Endodermal cell (in vitro differentiated cells): Measurements from ENCODE around the gene MAGEB17. TPM values are rescaled to one million over a fixed set of nuclear protein-coding genes. Genes with fewer than 3 reads are reported as not detected.

ENCODE experiments used
- DNase-seq: peaks from one replicate; pipeline ENCODE4 v3.0.0-alpha.2; 2017
- H3K27ac ChIP-seq: 2 replicates; pipeline ENCODE4 v1.5.1; 2013; ENCODE audit warnings: mild to moderate bottlenecking, low read depth, low read length, moderate library complexity
- H3K27me3 ChIP-seq: 2 replicates; pipeline ENCODE4 v1.6.1; 2013; ENCODE audit warnings: mild to moderate bottlenecking, low read length, moderate library complexity; ENCODE audit not compliant: insufficient read depth, control insufficient read depth, poor library complexity, severe bottlenecking
- H3K36me3 ChIP-seq: 2 replicates; pipeline ENCODE4 v1.7.0; 2013; ENCODE audit warnings: mild to moderate bottlenecking, low read length, moderate library complexity; ENCODE audit not compliant: control insufficient read depth, insufficient read depth
- H3K4me1 ChIP-seq: one replicate; pipeline ENCODE4 v1.7.0; 2013; ENCODE audit warnings: low read length; ENCODE audit not compliant: control insufficient read depth, insufficient read depth
- H3K4me3 ChIP-seq: 2 replicates; pipeline ENCODE4 v1.5.1; 2013; ENCODE audit warnings: mild to moderate bottlenecking, low read length, moderate library complexity
- H3K9ac ChIP-seq: 2 replicates; pipeline ENCODE4 v1.6.1; 2013; ENCODE audit warnings: mild to moderate bottlenecking, low read length, moderate library complexity; ENCODE audit not compliant: poor library complexity, severe bottlenecking; ENCODE audit errors: extremely low read depth
- H3K9me3 ChIP-seq: 2 replicates; pipeline ENCODE4 v1.6.1; 2013; ENCODE audit warnings: mild to moderate bottlenecking, low read length, moderate library complexity; ENCODE audit not compliant: control insufficient read depth
- H3K27ac Mint-ChIP-seq: 2 replicates; pipeline ENCODE4 v1.8.0; 2020; ENCODE audit warnings: mixed read lengths
- H3K27me3 Mint-ChIP-seq: 2 replicates; pipeline ENCODE4 v1.8.0; 2021; ENCODE audit warnings: mild to moderate bottlenecking, mixed read lengths; ENCODE audit not compliant: insufficient read depth
- H3K36me3 Mint-ChIP-seq: 2 replicates; pipeline ENCODE4 v1.8.0; 2020; ENCODE audit warnings: low read depth, mixed read lengths
- H3K4me1 Mint-ChIP-seq: 2 replicates; pipeline ENCODE4 v1.8.0; 2020; ENCODE audit warnings: mixed read lengths
- H3K4me3 Mint-ChIP-seq: 2 replicates; pipeline ENCODE4 v1.8.0; 2020; ENCODE audit warnings: mild to moderate bottlenecking, moderate library complexity, mixed read lengths
- H3K9me3 Mint-ChIP-seq: 2 replicates; pipeline ENCODE4 v1.8.0; 2020; ENCODE audit warnings: mild to moderate bottlenecking, mixed read lengths
- WGBS, 2 experiments: methylation state at CpG; one replicate each; pipeline versions ENCODE4 v1.1.5 to v1.1.7; 2013; ENCODE audit warnings: missing lambda C conversion rate in 2 of 2, mixed read lengths in 1 of 2; ENCODE audit not compliant: insufficient coverage in 1 of 2, insufficient read length in 1 of 2; 5-methylcytosine and 5-hydroxymethylcytosine counted together
- total RNA-seq, 2 donors: library from RNA; stranded (reverse); fragmentation: NEBNext Ultra II Directional in 1 of 2; extraction: Animal tissue kit (Norgen Biotek cat#: 25700) in 1 of 2; gene quantifications; 2 replicates in 1 of 2; 3 replicates in 1 of 2; pipeline ENCODE4 v1.2.1, GENCODE V29; 2021
- TF ChIP-seq, protein P1 (sequence below): fragments of 200-600 bp; sonication (generic); conservative IDR thresholded peaks from 2 replicates; pipeline ENCODE4 v1.5.0; 2021; ENCODE audit warnings: antibody characterized with exemption, mild to moderate bottlenecking

The MAGEB17 gene
- total RNA-seq, 2 donors from 2014 or later = 0.33 to 0.44 TPM

DNA sequence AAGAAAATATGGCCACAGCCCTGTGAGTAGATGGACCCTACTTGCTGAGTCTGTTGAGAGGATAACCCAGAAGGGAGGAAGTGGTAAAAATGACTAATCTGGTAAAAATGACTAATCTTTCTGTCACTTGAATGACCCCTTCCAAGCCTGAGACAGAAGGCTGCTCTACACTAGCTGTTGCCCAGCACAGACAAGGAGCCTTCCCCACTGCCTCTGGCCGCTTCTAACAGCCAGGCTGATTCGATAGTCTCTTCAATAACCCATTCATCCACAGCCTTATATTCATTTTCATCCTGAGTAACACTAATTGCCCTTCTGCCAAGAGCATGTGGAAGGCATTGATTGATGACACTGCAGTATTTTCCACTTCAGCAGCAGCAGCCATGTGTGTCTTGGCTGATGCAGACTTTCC lies 18.4 kb downstream of the MAGEB17 start:
- H3K9me3 ChIP-seq = no peaks in the 10 kb centered on the region
- H3K4me1 Mint-ChIP-seq = peaks cover 61% of the 10 kb centered on the region
- H3K4me3 Mint-ChIP-seq = peak overlapping the region; percentile 91
- H3K27ac ChIP-seq = no peak overlapping the region
- H3K9me3 Mint-ChIP-seq = no peaks in the 10 kb centered on the region
- H3K36me3 ChIP-seq = no peaks in the 10 kb centered on the region
- H3K27me3 ChIP-seq = no peaks in the 10 kb centered on the region
- TF ChIP-seq, protein P1, sequence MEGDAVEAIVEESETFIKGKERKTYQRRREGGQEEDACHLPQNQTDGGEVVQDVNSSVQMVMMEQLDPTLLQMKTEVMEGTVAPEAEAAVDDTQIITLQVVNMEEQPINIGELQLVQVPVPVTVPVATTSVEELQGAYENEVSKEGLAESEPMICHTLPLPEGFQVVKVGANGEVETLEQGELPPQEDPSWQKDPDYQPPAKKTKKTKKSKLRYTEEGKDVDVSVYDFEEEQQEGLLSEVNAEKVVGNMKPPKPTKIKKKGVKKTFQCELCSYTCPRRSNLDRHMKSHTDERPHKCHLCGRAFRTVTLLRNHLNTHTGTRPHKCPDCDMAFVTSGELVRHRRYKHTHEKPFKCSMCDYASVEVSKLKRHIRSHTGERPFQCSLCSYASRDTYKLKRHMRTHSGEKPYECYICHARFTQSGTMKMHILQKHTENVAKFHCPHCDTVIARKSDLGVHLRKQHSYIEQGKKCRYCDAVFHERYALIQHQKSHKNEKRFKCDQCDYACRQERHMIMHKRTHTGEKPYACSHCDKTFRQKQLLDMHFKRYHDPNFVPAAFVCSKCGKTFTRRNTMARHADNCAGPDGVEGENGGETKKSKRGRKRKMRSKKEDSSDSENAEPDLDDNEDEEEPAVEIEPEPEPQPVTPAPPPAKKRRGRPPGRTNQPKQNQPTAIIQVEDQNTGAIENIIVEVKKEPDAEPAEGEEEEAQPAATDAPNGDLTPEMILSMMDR = no peak
- H3K36me3 Mint-ChIP-seq = peaks cover 28% of the 10 kb centered on the region
- 66% methylated on average over 2 of the region's 2 CpGs; no CpG with 5 or more reads in 1 of the 2 experiments for WGBS, 2 experiments
- peak overlapping the region; percentile 100 for H3K27ac Mint-ChIP-seq
- no peak overlapping the region for H3K4me3 ChIP-seq
- H3K27me3 Mint-ChIP-seq = no peaks in the 10 kb centered on the region
- H3K9ac ChIP-seq = no peak overlapping the region
- DNase-seq = peak; percentile 65
- H3K4me1 ChIP-seq = peaks cover 3% of the 10 kb centered on the region

DNA sequence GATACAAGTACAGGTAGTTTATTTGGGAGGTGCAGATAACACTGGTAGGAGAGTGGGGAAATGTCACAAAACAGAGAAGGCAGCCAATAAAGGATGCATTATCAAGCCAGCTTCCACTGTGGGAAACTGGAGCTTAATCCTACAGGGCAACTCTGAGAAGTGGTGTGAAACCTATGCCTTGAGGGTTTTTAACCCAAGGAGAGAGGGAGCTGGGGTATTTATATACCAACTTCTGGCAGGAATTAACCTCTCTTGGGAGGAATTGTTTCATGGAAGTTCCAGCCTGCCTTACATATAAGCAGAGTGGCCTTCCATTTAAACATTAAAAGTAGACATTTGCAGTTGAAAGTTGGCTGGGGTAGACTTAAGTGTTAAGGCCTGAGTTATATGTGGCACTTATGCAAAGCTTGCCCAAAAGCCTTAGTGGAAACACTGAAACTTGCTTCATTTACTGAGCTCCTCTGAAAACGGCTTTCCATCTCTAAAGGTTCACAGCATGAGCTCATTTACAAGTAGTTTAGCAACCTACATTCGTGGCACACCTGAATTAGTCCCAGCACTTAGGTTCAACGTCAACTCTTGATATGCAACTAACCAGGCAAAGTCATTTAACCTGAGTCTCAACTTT lies 19.2 kb downstream of the MAGEB17 start:
- peak; percentile 80 for DNase-seq
- peaks cover 3% of the 10 kb centered on the region for H3K4me1 ChIP-seq
- no peaks in the 10 kb centered on the region for H3K9me3 Mint-ChIP-seq
- 20 to 35% methylated on average over 3 of the region's 3 CpGs for WGBS, 2 experiments
- H3K4me1 Mint-ChIP-seq = peaks cover 59% of the 10 kb centered on the region
- no peaks in the 10 kb centered on the region for H3K27me3 ChIP-seq
- H3K27ac ChIP-seq = no peak overlapping the region
- no peak overlapping the region for H3K4me3 Mint-ChIP-seq
- no peaks in the 10 kb centered on the region for H3K36me3 ChIP-seq
- no peaks in the 10 kb centered on the region for H3K9me3 ChIP-seq
- TF ChIP-seq, protein P1 = no peak
- peak overlapping the region; percentile 100 for H3K27ac Mint-ChIP-seq
- H3K4me3 ChIP-seq = no peak overlapping the region
- peaks cover 20% of the 10 kb centered on the region for H3K36me3 Mint-ChIP-seq
- H3K9ac ChIP-seq = no peak overlapping the region
- no peaks in the 10 kb centered on the region for H3K27me3 Mint-ChIP-seq

DNA sequence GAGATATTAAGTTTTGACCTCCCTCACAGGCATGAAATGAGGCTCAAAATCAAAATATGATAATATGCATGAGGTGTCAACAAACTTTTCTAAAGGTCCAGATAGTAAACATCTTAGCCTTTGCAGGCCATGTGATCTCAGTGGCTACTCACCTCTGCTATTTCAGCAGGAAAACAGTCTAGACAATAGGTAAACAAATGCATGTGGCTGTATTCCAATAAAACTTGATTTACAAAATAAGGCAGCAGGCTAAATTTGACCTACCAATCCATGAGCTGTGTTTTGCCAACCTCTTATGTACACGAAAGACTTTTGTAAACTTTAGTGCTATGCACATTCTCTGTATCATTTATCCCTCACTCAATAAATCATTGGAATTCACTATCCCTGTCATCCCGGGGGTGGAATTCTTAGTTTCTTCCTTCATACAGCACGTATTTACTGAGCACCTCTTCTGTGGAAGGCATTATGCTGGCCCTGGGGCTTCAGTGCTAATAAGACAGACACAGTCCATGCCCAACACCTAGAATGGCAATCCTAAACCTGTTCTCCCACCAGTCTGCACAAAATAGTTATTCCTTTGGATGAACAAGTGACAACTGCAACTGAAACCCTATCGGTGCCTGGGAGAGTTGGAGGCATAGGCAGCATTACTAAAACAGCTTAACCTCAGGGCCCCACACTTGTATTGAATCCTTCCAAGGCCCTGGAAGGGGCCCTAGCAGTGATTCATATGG lies 19.9 kb downstream of the MAGEB17 start:
- Histone ChIP-seq H3K27me3 (no peaks in the 10 kb centered on the region), H3K4me3 (no peak overlapping the region), H3K27ac (no peak overlapping the region), H3K9ac (no peak overlapping the region), H3K9me3 (no peaks in the 10 kb centered on the region), H3K36me3 (no peaks in the 10 kb centered on the region), H3K4me1 (peaks cover 3% of the 10 kb centered on the region)
- TF ChIP-seq, protein P1 = no peak
- Mint-ChIP-seq H3K36me3 (peaks cover 14% of the 10 kb centered on the region), H3K4me1 (peaks cover 63% of the 10 kb centered on the region), H3K9me3 (no peaks in the 10 kb centered on the region), H3K4me3 (no peak overlapping the region), H3K27me3 (no peaks in the 10 kb centered on the region), H3K27ac (peak overlapping the region; percentile 100)
- WGBS, 2 experiments = 40 to 62% methylated on average over 3 to 4 of the region's 4 CpGs
- DNase-seq = peak; percentile 67
